H4 (cell line): ENCODE data around the gene CYS1. TPM values are rescaled to one million over a fixed set of nuclear protein-coding genes. Genes with fewer than 3 reads are reported as not detected.

Experiments used
- DNase-seq: peaks from one replicate; pipeline ENCODE4 v3.0.0-alpha.2; 2015; ENCODE audit warnings: low spot score
- total RNA-seq: library from RNA; depleted of rRNA; stranded (reverse); fragments of >200 nt; shearing (Covaris generic); gene quantifications from 2 replicates; pipeline ENCODE4 v1.2.3, GENCODE V29; 2014

Gene CYS1
- total RNA-seq, 1 experiment from 2014 or later = 0.43 TPM

DNA sequence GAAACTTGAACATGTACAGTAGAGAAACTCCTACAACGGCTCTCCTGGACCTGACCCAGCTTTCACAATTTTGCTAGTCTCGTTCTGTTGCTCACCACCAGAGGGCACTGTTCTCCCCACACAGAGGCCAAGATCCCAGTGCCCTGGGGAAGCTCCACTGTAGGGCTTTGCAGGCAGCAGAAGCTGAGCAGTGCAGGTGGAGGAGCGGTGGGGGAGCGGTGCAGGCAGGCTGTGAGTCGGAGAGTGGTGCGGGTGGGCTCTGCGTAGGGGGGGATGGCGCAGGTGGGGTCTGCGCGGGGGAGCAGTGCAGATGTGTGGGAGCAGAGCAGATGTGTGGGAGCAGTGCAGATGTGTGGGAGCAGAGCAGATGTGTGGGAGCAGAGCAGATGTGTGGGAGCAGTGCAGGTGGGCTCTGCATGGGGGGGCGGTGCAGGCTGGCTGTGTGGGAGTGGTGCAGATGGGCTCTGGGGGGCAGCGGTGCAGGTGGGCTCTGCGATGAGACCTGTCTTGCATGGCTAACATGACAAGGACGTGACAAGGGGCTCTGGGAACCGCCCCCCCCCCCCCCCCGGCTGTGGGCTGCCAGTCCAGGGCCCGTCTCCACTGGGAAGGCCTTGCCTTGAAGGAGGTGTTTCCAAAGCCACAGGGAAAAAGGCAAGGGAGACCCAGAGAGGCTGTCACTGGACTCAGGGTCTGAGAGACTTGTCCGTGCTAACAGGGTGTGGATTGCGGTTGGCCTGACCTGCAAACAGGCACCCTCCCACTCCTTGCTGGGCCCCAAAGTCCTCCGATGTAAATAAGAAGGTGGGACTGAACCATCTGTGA, 7.3 kb downstream of the CYS1 start:
- DNase-seq = peak; percentile 68

DNA sequence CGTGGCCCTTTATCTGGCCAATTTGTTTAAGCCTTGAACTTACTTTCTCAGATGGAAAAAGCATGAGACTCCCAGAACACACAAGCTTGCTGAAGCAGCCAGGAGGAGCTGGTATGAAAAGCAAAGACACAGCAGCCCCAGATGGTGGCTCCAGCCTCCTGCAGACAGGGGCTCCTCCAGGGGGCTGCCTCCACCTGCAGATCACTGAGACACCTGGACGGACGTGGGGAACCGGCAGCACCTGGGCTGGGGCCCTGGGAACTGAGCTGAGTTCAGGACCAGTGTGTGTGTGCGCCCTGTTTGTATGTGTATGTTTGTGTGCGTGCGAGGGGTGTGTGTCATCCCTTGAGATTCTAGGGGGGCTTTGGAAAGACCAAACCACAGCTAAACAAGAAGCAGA, 8.6 kb downstream of the CYS1 start:
- no peak for DNase-seq

DNA sequence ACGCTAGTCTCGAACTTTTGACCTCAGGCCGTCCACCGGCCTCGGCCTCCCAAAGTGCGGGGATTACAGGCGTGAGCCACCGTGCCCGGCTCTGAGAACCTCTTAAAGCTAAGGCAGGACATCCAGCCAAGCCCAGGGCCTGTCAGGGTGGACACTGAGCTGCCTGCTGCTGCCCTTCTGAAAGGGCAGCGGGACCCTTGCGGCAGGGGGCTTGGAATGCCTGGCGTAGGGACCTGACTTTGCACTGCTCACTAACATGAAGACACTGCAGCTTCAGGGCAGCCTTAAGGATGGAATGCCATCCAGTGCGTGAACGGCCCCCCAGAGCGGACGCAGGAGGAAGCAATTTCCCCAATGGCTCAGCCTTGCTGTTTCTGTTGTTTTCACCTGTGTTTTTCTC, 9.0 kb downstream of the CYS1 start:
- no peak for DNase-seq

DNA sequence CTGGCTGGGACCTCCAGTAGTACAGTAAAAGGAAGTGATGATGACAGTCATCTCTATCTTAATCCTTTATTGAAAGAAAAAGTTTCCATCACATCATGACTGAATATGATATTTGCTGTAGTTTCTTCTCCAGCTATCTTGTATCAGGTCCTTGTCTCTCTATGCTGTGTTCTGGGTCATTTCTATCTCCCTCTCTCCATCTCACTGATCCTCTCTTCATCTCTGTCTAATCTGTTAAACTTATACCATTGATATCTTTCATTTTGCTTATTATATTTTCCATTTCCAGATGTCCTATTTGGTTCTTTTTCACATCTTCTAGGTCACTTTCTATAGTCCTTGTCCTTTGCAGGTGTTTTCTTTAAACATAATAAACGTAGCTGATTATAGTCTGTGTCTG, 12.3 kb downstream of the CYS1 start:
- DNase-seq = no peak

DNA sequence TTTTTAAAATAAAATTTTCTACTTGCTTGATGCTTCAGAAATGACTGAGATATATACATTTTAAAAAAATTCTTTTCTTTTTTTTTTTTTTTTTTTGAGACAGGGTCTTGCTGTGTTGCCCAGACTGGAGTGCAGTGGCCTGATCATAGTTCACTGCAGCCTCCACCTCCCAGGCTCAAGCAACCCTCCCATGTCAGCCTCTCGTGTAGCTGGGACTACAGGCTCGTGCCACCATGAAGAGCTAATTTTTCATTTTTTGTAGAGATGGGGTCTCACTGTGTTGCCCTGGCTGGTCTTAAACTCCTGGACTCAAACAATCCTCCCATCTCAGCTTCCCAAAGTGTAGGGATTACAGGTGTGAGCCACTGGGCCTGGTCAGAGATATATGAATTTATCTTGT, 12.9 kb downstream of the CYS1 start:
- no peak for DNase-seq

DNA sequence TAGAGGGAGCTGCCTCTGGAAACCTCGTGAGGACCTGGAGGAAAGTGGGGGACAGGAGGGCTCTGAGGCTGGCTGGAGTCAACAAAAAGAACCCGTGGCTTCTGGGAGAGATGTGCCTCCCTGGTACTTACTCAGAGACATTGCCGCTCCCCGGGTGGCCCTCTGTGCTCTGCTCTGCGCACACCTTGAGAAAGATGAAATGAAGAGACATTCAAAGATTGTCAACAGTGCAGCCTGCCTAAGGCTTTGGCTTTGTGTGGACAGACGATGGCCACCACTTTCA, 14.5 kb downstream of the CYS1 start:
- no peak for DNase-seq

DNA sequence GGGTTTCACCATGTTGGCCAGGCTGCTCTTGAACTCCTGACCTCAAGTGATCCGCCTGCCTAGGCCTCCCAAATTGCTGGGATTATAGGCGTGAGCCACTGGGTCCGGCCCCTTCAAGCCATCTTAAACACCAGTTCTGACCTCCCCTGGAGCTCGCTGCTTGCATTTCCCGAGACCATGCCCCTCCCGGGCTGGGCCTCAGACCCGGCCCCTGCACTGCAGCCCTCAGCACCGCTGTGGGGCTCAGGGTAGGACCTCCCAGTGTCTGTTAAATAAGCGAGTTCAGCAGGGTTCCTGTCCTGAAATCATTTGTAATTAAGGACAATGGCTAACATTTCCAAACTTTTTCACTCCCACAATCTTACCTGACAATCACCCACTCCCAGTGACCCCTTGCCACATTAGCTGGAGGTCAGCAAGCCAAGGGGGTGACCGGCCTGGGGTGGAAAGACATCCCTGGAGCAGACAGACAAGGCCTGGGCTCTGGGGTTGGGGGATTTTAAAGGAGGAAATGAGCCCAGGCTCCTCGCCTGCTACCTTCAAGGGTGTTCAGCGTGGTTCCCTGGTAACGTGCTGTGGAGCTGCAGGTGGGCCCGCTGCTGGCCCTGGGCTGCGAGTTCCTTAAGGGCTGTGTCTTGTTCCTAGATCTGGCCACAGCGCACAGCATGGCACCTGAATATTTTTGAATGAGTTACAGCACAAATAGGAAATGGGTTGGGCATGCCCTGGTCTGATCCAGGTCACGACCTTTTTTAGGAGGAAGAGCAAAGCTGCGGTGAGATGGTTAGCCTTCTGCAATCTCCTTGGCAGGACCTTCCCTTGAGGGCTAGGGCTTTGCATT, 15.1 kb downstream of the CYS1 start:
- DNase-seq = no peak

DNA sequence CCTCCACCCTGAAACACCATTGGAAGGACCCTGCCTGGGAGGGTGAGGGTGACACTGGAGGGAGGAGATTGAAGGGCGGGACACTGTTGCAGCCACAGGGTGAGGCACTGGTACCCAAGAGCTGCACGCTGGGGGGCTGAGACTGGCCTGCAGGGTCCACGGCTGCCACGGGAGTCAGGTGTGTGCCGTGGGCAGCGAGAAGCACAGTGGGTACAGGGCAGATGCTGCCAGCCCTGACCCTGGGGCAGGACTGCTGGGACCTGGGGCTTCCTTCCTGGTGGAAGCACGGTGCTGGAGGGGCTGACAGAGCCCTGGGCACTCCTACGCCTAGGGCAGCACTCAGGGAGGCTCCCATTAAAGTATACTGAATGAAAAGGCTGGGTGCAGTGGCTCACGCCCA, 16.6 kb downstream of the CYS1 start:
- DNase-seq = no peak

DNA sequence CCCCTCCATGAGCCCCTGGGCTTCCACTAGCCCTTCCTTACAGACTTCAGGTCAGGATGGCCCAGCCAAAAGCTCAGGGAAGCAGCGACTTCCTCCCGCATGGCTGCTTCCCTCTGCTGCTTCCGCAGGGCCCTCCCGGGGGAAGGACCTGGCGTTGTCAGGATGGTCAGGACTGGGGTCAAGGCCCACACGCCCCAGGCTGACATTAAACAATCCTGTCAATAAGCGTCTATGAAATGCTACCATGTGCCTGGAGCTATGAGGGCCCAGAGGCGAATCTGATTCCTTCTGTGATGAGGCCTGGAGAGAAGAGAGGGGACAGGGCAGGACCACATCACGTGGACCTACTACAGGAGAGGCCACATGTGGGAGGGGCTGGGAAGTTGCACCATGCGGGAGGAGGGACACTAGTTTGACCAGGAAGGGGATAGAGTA, 17.3 kb downstream of the CYS1 start:
- no peak for DNase-seq

DNA sequence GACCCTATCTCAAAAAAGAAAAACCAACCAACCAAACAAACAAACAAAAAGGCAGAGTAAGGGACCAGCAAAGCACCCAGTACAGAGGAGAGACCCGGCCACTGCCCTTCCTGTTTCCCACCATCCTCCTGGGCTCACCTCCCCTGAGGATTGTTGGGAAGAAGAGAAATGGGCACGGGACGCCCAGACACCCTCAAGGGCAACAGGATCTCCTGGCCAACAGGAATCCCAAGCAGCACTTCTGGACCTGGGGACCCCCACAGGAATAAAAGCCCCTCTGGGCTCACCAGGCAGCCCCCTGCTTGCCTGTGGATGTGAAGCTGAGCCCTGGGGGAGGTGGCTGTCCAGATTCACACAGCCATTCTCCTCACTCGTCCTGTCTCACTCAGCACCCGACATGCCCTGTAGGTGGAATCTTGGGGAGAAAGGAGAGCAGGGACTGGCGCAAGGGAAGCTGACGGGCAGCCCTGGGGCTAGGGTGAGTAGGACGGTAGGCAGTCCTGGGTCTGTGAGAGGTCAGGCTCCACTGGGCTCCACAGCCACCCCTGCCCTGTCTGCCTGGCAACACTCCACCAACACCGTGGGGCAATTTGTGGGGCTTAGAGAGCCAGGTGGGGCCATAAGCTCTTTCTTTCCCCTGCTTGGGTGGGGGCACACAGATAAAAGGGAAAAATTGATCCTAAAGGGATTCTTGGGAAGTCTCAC, 18.8 kb downstream of the CYS1 start:
- no peak for DNase-seq

DNA sequence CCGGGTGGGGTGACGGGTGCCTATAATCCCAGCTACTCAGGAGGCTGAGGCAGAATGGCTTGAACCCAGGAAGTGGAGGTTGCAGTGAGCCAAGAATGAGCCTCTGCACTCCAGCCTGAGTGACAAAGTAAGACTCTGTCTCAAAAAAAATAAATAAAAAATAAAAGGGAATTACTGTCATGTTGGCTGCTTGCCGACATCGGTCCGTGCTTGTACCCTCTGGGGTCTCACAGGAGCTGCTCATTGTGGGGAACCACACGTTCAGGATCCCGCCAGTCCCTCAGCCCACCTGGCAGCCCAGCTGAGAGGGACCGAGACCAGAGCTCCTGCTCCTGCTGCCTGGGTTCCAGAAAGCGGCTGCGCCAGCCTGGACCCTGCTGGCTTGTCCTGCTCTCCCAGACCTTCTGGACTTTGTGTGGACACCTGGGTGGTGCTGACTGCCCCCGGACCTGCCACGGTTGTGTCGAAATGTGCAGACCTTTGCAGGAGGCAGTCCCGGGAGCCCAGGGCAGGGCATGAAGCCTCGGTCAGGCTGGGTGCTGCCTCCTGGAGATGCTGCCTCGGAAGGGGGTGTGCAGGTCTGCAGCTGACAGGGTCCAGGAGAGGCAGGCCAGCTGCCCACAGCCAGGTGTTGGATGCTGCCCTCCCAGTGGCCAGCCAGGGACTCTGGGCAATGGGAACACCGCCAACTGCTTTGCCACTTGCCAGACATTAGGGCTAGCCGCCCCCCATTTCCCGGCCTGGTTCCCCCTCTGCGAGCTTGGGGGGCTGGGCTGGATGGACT, 20.5 kb downstream of the CYS1 start:
- no peak for DNase-seq

DNA sequence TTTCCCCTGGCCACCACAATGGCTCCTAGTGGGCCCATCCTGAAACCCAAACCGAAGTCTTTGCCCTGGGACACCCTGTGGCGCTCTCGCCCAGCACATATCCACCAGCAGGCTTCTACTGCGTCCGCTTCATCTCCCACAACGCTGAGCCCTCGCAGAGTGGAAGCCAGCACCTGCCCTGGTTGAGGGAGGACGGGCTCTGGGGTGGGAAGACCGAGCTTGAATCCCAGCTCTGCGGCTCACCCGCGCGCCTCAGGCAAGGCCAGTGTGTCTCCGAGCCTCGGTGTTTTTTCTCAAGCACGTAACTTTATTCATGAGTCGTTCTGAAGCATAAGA, 21.2 kb downstream of the CYS1 start:
- no peak for DNase-seq

DNA sequence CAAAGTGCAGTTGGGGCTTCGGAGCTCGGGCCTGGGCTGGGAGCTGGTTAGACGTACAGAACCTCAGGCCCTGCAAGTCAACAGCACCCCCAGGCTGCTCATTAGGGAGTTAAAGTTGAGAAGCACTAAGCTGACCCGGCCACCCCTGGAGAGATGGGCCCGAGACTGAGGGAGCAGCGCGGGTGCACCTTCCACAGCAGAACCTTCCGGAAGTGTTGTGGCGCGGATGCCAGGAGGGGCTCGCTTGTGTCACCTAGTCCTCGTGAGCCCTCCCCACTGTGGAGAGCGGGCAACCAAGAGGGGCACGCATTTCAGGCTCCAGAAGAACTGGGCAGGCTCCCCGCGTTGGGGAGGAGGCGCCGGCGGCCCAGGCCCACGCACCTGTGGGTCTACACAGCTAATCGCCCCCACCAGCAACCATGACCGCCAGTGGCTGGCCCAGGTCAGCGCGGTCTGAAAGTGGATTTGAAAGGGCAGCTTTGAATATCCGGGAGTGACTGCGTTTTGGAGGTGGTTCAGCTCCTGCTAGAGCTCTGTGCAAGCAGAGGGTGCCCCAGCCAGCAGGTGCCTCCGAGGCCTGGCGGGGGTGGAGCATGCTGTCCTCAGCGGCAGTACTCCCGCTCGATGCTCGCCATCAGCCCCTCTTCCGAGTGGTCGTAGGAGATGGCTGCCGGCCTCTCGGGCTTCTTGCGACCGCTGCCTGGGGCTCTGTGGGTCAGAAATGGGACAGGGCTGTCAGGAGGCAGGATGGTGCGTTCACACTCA, 21.8 kb downstream of the CYS1 start:
- DNase-seq = no peak

DNA sequence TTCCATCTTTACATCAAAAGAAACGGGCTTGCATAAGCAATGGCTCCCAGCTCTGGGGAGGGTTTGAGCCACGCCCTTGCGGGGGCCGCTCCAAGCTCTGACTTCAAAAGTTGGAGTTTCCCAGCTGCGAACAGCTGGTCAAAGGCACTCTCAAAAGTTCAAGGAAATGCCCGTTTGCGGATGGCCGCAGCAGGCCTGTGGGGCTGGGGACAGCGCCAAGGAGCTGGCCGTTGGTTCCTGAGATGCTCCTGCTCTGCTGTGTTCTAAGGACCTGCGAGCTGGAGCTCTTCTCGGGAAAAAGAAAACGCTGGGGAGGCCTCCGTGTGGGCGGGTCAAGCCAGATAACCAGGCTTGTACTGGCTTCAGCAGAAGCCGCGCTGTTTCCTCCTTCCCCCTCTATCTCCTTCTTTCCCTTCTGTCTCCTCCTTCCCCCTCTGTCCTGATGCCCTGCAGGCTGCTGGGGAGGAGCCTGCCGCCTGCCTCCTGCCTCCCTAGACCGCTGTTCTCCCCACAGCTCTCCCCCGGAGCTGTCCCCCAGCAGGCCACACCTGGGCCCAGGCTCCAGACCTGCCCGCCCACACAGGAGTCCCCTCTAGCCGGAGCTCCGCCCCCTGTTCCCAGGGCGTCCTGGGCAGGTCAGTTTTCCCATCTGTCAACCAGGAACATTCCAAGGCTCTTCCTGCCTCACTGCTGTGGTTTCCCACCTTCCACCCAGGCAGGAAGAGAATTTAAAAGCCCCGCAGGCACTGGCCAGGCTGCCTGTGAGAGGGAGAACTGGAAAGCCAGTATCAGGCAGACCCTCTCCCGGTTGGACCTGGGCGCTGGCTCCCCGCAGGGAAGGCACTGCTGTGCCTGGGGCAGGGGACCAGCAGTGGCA, 22.7 kb downstream of the CYS1 start:
- DNase-seq = peak; percentile 60

DNA sequence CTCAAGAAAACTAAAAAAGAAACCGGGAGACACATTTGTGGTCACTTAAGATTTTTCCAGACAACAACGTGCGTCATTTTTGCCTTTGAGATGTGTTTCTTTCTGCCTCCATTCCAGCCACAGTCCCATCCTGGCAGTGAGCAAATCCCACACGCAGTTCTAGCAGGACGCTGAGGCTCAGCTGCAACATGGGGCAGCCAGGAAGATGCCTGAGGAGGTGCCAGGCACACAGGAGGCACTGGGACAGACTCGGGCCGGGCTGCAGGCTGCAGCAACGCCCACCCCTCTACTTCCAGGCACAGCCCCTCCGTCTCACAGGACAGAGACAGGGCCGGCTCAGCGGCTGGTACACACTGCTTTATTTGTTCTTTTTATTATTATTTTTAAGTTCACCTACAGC, 23.8 kb downstream of the CYS1 start:
- no peak for DNase-seq

DNA sequence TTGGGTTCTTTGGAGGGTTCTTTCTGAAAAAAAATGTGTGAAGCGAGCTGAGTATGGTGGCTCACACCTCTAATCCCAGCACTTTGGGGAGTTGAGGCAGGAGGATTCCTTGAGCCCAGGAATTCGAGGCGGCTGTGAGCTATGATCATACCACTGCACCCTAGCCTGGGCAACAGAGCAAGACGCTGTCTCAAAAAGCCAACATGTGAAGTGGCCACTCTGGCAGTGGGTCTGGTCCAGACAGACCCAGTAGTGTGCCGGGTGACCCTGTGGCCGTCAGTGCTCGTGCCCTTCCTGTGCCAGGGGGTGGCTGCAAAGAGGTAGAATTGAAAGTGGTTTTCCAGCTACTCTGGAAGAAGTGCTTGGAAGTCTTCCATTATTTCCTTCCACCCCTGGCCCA, 25.2 kb downstream of the CYS1 start:
- DNase-seq = no peak

DNA sequence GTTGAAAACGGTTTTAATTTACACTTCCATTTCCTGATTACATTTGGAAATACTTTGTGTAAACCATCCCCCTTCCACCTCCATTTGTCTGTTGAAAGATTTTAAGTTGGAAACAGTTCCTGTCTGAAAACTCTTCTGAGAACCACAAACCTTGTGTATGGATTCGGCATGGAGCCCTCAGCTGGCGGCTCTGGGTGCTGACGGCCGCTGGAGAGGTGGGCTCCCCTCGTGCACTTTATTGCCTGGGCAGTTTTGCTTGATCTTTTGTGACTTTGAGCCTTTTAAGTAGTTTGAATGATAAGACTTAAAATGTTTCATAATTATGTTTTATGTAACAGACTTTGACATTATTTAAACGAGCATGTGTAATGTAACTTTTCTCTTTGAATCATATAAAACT, 25.8 kb downstream of the CYS1 start:
- no peak for DNase-seq

DNA sequence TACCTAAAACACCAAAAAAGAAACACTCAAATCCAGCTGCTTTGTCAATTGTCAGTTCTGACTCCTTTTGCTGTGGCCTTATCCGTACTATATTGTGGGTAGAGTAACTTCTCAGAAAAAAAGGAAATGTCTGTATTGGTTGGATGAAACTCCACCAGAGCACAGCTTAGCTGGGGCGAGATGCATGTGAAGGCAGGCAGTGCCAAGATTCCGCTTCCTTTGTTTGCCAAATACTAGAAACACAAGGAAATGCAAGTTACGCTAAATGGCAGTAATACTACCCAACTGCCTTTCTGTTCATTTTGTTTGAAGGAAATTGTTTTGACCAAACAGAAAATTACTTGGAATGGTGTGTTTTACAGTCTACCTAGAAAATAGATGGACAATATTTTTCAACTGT, 26.9 kb downstream of the CYS1 start:
- DNase-seq = no peak

DNA sequence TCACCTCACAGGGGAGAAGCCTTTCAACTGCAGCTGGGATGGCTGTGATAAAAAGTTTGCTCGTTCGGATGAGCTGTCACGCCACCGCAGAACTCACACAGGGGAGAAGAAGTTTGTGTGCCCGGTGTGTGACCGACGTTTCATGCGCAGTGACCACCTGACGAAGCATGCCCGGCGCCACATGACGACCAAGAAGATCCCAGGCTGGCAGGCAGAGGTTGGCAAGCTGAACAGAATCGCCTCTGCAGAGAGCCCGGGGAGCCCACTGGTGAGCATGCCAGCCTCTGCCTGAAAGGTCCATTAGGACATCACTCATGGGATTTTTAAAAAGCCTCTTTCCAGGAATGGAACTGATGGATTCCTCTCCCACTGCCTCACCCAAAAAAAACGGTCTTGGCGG, 28.0 kb downstream of the CYS1 start:
- DNase-seq = no peak

DNA sequence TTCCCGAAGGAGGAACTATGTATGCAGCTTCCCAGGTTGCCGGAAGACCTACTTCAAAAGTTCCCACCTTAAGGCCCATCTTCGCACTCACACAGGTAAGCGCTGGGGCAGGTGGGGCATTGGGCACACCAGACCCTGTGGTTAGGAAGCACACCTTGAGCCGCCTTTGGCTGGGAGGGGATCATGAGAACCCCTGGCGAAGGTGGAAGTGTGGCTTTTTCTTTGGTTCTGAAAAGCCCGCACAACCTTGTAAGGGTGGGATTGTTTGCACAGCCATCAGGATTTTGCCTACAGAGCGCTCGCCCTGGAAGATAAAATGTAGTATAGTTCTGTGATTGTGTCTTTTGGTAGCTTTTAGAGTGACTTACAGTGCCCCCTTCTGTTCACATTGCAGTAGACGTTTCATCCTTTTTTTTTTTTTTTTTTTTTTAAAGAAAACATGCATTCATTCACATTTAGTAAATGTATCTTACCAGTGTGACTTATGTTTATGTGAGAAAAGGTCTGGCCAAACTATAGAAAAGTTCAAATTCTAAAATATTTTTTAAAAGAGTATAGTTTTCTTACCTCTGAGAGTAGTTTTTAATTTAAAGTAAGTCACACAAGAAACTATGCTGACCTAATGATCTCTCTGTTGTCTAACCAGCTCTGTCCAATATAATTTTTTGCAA, 31.6 kb downstream of the CYS1 start:
- DNase-seq = no peak
